HG02840 (cell line): Measurements from ENCODE around the gene IFT122.

Source experiments
- ATAC-seq: cut with Tn5 transposase; IDR thresholded peaks from one replicate; pipeline ENCODE4 v1.9.1; 2021; ENCODE audit warnings: mild to moderate bottlenecking, moderate library complexity, moderate number of reproducible peaks; ENCODE audit not compliant: unreplicated experiment, low FRiP score

IFT122 gene

DNA sequence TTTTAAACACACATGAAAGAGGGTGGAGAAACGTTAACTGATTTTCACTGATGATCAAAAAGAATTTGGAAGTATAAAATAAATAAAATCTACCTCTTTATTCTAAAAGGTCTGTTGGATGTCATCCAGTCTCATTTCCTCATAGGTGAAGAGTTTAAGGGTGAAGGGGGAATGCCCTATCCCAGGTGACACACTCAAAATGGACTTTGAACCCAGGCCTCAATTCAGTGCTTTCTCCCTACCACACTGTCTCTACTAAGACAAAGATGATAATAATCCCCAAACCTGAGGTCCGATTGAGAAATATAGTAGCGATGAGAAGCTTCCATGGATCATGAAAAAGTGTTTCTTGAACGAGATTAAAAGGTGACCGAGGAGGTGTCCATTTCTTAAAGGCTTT, 6.5 kb upstream of the IFT122 start:
- ATAC-seq = no peak

DNA sequence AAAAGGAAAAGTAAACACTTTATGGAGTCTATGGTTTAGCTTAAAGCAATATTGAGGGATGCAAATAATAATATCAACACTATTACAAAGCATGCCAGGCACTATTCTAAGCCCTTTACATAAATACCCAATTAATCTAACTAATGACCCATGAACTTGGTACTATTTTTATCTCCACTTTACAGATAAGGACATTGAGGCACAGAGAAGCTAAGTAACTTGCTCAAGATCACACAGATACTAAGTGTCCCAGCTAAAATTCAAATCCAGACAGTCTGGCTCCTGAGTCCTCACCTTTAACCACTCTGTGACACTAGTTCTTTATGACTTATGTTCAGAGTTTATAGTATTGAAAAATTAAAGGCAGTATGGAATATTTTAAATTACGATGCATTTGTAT, 5.9 kb upstream of the IFT122 start:
- no peak for ATAC-seq

DNA sequence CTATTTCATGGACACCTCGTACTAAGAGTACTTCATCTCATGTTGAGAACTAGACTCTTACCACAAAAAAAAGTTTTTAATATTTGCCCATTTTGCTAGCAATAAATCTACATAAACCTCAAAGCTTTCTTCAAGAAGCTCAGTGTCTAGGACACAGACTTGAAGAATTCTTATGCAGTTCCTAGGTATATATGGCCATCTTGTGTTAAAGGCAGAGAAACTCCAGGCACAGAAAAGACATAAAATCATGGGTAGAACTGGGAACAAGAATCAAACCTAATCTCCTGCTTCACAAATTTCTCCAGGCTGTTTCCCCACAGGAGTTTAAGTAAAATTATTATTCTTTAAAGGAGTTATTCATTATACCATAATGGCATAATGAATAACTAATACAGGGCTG, 4.7 kb upstream of the IFT122 start:
- ATAC-seq = no peak

- peak; percentile 19 for ATAC-seq
Observed at GRCh38 chr3:129439226-129439816, 703 bp upstream of the IFT122 start.

DNA sequence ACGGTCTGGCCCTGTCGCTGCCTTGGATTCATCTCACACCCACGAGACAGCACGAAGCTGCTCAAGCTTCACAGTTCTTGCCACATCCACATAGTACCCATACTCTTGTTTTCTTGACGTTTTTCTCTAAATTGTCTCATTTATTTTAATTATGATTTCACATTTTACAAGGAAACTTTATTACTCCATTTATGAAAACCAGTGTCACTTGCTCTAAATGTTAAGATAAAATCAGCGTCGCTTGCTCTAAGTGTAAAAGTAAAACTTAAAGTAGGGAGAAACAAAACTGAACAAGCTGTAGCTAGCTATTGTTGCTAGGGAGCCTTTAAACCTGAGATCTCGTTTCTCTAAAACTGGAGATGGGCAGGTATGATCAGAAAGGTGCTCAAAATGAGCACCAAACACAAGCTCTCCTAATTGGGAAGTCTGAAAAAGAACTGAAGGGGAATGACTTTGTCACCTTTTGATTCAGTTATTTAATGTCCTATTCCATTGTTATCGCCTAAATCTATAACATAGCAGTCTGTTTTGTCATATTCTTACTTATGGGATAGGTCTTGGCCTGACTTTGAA, 680 bp downstream of the IFT122 start:
- no peak for ATAC-seq

DNA sequence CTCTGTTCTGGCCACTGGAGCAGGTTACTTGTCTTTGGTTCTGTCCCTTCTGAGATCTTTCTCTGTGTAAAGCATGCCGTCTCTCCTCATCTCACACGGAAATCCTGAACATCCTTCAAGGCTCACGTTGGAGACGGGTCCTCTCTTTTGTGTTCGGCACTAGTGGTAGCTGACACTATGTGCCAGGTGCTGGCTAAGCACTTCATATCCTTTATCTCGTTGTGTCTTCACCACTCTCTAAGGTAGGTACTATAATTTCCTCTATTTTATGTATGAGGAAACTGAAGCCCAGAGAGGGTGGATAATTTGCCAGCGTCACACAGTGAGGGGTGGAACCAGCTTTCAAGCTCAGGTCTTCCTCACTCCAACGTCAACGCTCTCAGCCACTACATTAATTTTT, 1.2 kb downstream of the IFT122 start:
- ATAC-seq = no peak

GRCh38 chr3:129441782-129442181, 1.8 kb downstream of the IFT122 start:
- no peak for ATAC-seq

GRCh38 chr3:129442486-129442885, 2.5 kb downstream of the IFT122 start:
- ATAC-seq = no peak

- no peak for ATAC-seq
Observed at GRCh38 chr3:129442947-129443346, 2.9 kb downstream of the IFT122 start.

GRCh38 chr3:129445471-129445870, 5.4 kb downstream of the IFT122 start:
- no peak for ATAC-seq

GRCh38 chr3:129446926-129447325, 6.9 kb downstream of the IFT122 start:
- ATAC-seq = no peak

DNA sequence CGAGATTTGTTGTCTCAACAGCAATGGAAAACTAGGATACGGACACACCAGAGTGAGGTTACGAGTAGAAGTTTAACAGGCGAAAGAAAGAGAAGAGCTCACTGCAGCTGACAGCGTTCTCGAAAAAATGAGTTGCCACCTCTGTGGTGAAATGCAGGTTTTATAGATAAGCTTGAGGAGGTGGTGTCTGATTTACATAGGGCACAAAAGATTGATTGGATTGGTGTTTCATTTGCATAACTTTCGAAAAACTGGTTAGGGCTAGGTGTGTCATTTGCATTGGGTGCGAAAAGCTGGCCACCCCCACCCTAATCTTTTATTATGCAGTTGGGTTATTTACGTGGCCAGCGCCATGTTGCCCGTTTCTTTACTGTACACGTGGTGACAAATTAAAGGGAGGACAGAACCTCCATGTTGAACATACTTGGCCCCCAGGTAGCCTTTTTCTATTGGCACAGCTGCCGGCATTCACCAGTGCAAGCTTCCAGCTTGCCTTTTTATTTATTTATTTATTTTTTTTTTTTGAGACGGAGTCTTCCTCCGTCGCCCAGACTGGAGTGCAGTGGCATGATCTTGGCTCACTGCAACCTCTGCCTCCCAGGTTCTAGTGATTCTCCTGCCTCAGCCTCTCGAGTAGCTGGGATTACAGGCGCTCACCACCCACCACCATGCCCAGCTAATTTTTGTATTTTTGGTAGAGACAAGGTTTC, 8.3 kb downstream of the IFT122 start:
- ATAC-seq = no peak

DNA sequence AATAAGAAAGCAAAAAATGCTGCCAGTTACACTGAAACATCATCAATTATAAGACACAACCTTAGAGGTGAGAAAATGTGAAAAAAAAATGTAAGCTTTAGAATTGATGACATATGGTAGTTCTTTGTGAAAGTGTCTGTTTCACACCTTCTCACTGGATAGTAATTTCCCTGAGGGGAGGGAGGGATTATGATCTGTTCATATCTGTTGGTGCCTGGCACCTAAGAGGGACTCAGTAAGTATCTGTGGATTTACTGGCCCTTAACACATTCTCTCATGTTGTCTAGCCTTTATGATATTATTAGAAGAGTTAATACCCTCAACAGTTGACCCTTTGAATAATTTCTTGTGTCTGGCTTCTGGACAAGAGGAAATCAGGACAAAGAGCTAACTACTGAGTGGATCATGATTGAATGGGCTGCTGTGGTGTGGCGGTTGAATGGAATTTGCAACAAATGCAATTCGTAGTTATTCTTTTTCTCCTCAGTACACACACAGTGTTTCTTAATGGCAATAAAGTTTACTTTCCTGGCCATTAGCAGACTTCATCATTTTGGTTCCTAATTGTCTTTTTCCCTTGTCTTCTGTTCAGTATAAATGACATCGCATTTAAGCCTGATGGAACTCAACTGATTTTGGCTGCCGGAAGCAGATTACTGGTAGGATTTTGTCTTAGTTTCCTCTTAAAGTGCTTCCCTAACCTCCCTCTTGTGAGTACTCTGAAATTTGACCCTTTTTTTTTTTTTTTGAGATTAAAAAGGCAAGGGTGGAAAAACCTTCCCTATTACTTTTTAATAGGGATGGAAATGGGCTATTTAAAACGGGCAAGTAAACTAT, 9.5 kb downstream of the IFT122 start:
- no peak for ATAC-seq

- no peak for ATAC-seq
Observed at GRCh38 chr3:129453732-129454131, 13.7 kb downstream of the IFT122 start.

GRCh38 chr3:129460155-129460554, 20.1 kb downstream of the IFT122 start:
- ATAC-seq = no peak

- no peak for ATAC-seq
Observed at GRCh38 chr3:129460572-129460971, 20.5 kb downstream of the IFT122 start.

DNA sequence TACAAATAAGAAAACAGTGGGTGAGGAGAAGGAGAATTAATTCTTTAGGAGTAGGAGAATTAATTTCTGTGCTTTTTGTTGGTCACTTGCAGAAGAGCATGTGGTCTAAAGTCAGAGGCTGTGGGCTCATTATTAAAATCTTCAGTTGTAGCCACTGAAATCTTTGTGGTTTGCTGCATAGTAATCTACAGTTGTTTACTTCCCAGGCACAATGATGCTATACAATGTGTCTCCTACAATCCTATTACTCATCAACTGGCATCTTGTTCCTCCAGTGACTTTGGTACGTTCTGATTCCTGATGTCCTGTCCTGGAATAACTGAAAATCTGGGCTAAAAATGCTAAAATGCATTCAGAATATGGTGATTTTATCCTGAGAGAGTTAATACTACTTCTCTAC, 21.0 kb downstream of the IFT122 start:
- ATAC-seq = no peak

- no peak for ATAC-seq
Observed at GRCh38 chr3:129461461-129462146, 21.6 kb downstream of the IFT122 start.

GRCh38 chr3:129462361-129462968, 22.4 kb downstream of the IFT122 start:
- ATAC-seq = no peak

DNA sequence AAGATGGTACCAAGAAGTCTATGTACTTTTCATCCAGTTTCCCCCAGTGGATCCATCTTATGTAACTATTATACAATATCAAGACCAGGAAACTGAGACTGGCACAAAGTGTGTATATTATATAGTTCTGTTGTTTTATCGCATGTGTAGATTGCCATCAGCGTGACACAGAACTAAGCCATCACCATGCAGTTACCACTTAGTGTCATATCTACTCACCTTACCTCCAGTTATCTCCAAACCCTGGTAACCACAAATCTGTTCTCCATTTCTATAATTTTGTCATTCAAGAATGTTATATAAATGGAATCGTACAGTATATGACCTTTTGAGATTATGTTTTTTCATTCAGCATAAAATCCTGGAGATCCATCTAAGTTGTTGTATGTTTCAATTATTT, 23.1 kb downstream of the IFT122 start:
- no peak for ATAC-seq
